ENCODE measurements around the gene POU2F1.

POU2F1 gene

GRCh38 chr1:167247754-167248153 lies 27.1 kb downstream of the POU2F1 start:
- Histone ChIP-seq H3K27ac (no peak overlapping the region), H3K9ac (ENCODE audit: insufficient read length) (no peak overlapping the region), H3K36me3 (ENCODE audit: insufficient read depth, low read length) (no peaks in the 10 kb centered on the region), H3K9me3 (ENCODE audit: low read depth, low read length) (no peaks in the 10 kb centered on the region), H3K4me3 (no peak overlapping the region)
- DNase-seq (ENCODE audit: low read depth, low spot score) = no peak
- TF ChIP-seq POLR2AphosphoS5 (IDR thresholded peaks at IDR 0.05; ENCODE audit: borderline replicate concordance, low read depth, low read length) = no peak

- Histone ChIP-seq H3K9ac (ENCODE audit: insufficient read length) (no peak overlapping the region), H3K27ac (no peak overlapping the region), H3K4me3 (no peak overlapping the region), H3K36me3 (ENCODE audit: insufficient read depth, low read length) (no peaks in the 10 kb centered on the region), H3K9me3 (ENCODE audit: low read depth, low read length) (no peaks in the 10 kb centered on the region)
- DNase-seq (ENCODE audit: low read depth, low spot score) = no peak
- no peak for TF ChIP-seq POLR2AphosphoS5 (IDR thresholded peaks at IDR 0.05; ENCODE audit: borderline replicate concordance, low read depth, low read length)
- no peak for TF ChIP-seq FOXP2 (optimal IDR thresholded peaks at IDR 0.05; ENCODE audit: control extremely low read depth, extremely low read length, insufficient read depth)
- TF ChIP-seq EZH2 (IDR thresholded peaks at IDR 0.05) = no peak
These were observed 28.3 kb downstream of the POU2F1 start for GRCh38 chr1:167248707-167249642.

GRCh38 chr1:167249702-167250101 lies 29.0 kb downstream of the POU2F1 start:
- Histone ChIP-seq H3K36me3 (ENCODE audit: insufficient read depth, low read length) (no peaks in the 10 kb centered on the region), H3K9ac (ENCODE audit: insufficient read length) (no peak overlapping the region), H3K27ac (no peak overlapping the region), H3K9me3 (ENCODE audit: low read depth, low read length) (no peaks in the 10 kb centered on the region), H3K4me3 (no peak overlapping the region)
- DNase-seq (ENCODE audit: low read depth, low spot score) = no peak
- no peak for TF ChIP-seq FOXP2 (optimal IDR thresholded peaks at IDR 0.05; ENCODE audit: control extremely low read depth, extremely low read length, insufficient read depth)
- no peak for TF ChIP-seq EZH2 (IDR thresholded peaks at IDR 0.05)
- no peak for TF ChIP-seq POLR2AphosphoS5 (IDR thresholded peaks at IDR 0.05; ENCODE audit: borderline replicate concordance, low read depth, low read length)

GRCh38 chr1:167250482-167250881 lies 29.8 kb downstream of the POU2F1 start:
- no peak for DNase-seq (ENCODE audit: low read depth, low spot score)
- TF ChIP-seq EZH2 (IDR thresholded peaks at IDR 0.05) = no peak
- TF ChIP-seq POLR2AphosphoS5 (IDR thresholded peaks at IDR 0.05; ENCODE audit: borderline replicate concordance, low read depth, low read length) = no peak
- no peak for TF ChIP-seq FOXP2 (optimal IDR thresholded peaks at IDR 0.05; ENCODE audit: control extremely low read depth, extremely low read length, insufficient read depth)

GRCh38 chr1:167251472-167251871 lies 30.8 kb downstream of the POU2F1 start:
- DNase-seq (ENCODE audit: low read depth, low spot score) = no peak
- no peak for TF ChIP-seq FOXP2 (optimal IDR thresholded peaks at IDR 0.05; ENCODE audit: control extremely low read depth, extremely low read length, insufficient read depth)
- no peak for TF ChIP-seq EZH2 (IDR thresholded peaks at IDR 0.05)
- TF ChIP-seq POLR2AphosphoS5 (IDR thresholded peaks at IDR 0.05; ENCODE audit: borderline replicate concordance, low read depth, low read length) = no peak
- H3K9me3 ChIP-seq (ENCODE audit: low read depth, low read length) = no peaks in the 10 kb centered on the region
- no peak overlapping the region for H3K27ac ChIP-seq
- H3K9ac ChIP-seq (ENCODE audit: insufficient read length) = no peak overlapping the region
- no peaks in the 10 kb centered on the region for H3K36me3 ChIP-seq (ENCODE audit: insufficient read depth, low read length)
- H3K4me3 ChIP-seq = no peak overlapping the region

More at GRCh38 chr1:167250482-167250881, 29.8 kb downstream of the POU2F1 start:
- Histone ChIP-seq H3K27ac (no peak overlapping the region), H3K9me3 (ENCODE audit: low read depth, low read length) (no peaks in the 10 kb centered on the region), H3K4me3 (no peak overlapping the region), H3K36me3 (ENCODE audit: insufficient read depth, low read length) (no peaks in the 10 kb centered on the region), H3K9ac (ENCODE audit: insufficient read length) (no peak overlapping the region)

- H3K4me3 ChIP-seq = no peak overlapping the region
- no peak overlapping the region for H3K27ac ChIP-seq
- H3K9me3 ChIP-seq (ENCODE audit: low read depth, low read length) = no peaks in the 10 kb centered on the region
- H3K36me3 ChIP-seq (ENCODE audit: insufficient read depth, low read length) = no peaks in the 10 kb centered on the region
- no peak for TF ChIP-seq EZH2 (IDR thresholded peaks at IDR 0.05)
- no peak for TF ChIP-seq FOXP2 (optimal IDR thresholded peaks at IDR 0.05; ENCODE audit: control extremely low read depth, extremely low read length, insufficient read depth)
- TF ChIP-seq POLR2AphosphoS5 (IDR thresholded peaks at IDR 0.05; ENCODE audit: borderline replicate concordance, low read depth, low read length) = no peak
- H3K9ac ChIP-seq (ENCODE audit: insufficient read length) = no peak overlapping the region
- DNase-seq (ENCODE audit: low read depth, low spot score) = no peak
These were observed 32.3 kb downstream of the POU2F1 start for GRCh38 chr1:167252986-167253385.

GRCh38 chr1:167258858-167259257 lies 38.2 kb downstream of the POU2F1 start:
- no peak for TF ChIP-seq POLR2AphosphoS5 (IDR thresholded peaks at IDR 0.05; ENCODE audit: borderline replicate concordance, low read depth, low read length)
- TF ChIP-seq EZH2 (IDR thresholded peaks at IDR 0.05) = no peak
- no peak for TF ChIP-seq FOXP2 (optimal IDR thresholded peaks at IDR 0.05; ENCODE audit: control extremely low read depth, extremely low read length, insufficient read depth)
- H3K4me3 ChIP-seq = no peak overlapping the region
- no peaks in the 10 kb centered on the region for H3K9me3 ChIP-seq (ENCODE audit: low read depth, low read length)
- no peak overlapping the region for H3K27ac ChIP-seq
- DNase-seq (ENCODE audit: low read depth, low spot score) = no peak
- no peak overlapping the region for H3K9ac ChIP-seq (ENCODE audit: insufficient read length)
- H3K36me3 ChIP-seq (ENCODE audit: insufficient read depth, low read length) = no peaks in the 10 kb centered on the region

- no peaks in the 10 kb centered on the region for H3K9me3 ChIP-seq (ENCODE audit: low read depth, low read length)
- DNase-seq (ENCODE audit: low read depth, low spot score) = no peak
- no peak overlapping the region for H3K4me3 ChIP-seq
- no peak overlapping the region for H3K27ac ChIP-seq
- H3K9ac ChIP-seq (ENCODE audit: insufficient read length) = no peak overlapping the region
- no peaks in the 10 kb centered on the region for H3K36me3 ChIP-seq (ENCODE audit: insufficient read depth, low read length)
- TF ChIP-seq FOXP2 (optimal IDR thresholded peaks at IDR 0.05; ENCODE audit: control extremely low read depth, extremely low read length, insufficient read depth) (no peak), POLR2AphosphoS5 (IDR thresholded peaks at IDR 0.05; ENCODE audit: borderline replicate concordance, low read depth, low read length) (no peak), EZH2 (IDR thresholded peaks at IDR 0.05) (no peak)
These were observed 42.1 kb downstream of the POU2F1 start for GRCh38 chr1:167262836-167263235.

Measured in SK-N-MC (cell line).